ENCODE results near the gene NINJ2. TPM values are rescaled to one million over a fixed set of nuclear protein-coding genes. Genes with fewer than 3 reads are reported as not detected.
A peak's percentile ranks its signal among the peaks of the same experiment; 100 is the strongest.

The NINJ2 gene
- total and polyA plus RNA-seq, 12 donors, result 1.9 to 25.7 (median 8.3) TPM

- H3K4me1 ChIP-seq, result peaks cover 0 to 79% (median 30%) of the 10 kb centered on the region in 9 donors
- peak overlapping the region in 6 of 10 donors; percentile 47 to 100 (median 54) for H3K27ac ChIP-seq
- no peak overlapping the region for H3K4me3 ChIP-seq
- TF ChIP-seq CTCF (IDR thresholded peaks at IDR 0.05), result no peak
- no peaks in the 10 kb centered on the region for H3K9me3 ChIP-seq
- ATAC-seq, result no peak
- no peaks in the 10 kb centered on the region for H3K27me3 ChIP-seq
- intact Hi-C loops (cut with DNase I), result no loop called here
- WGBS, 2 donors, result 87 to 89% methylated on average over 5 of the region's 5 CpGs
- no peak for DNase-seq
- no peaks in the 10 kb centered on the region for H3K36me3 ChIP-seq
Measured at GRCh38 chr12:639566-639965, 23.7 kb downstream of the NINJ2 start.

GRCh38 chr12:638953-639557 lies 24.2 kb downstream of the NINJ2 start:
- TF ChIP-seq CTCF (IDR thresholded peaks at IDR 0.05), result no peak
- DNase-seq, result no peak
- H3K36me3 ChIP-seq, result no peaks in the 10 kb centered on the region
- peak overlapping the region in 6 of 10 donors; percentile 47 to 100 (median 54) for H3K27ac ChIP-seq
- peaks cover 0 to 74% (median 25%) of the 10 kb centered on the region in 9 donors for H3K4me1 ChIP-seq
- H3K27me3 ChIP-seq, result no peaks in the 10 kb centered on the region
- no peak for ATAC-seq
- no peaks in the 10 kb centered on the region for H3K9me3 ChIP-seq
- WGBS, 2 donors, result 49 to 66% methylated on average over 3 of the region's 3 CpGs
- intact Hi-C loops (cut with DNase I), result no loop called here
- no peak overlapping the region for H3K4me3 ChIP-seq

- H3K4me1 ChIP-seq, result peaks cover 5 to 77% (median 31%) of the 10 kb centered on the region in 9 donors
- no peak for TF ChIP-seq CTCF (IDR thresholded peaks at IDR 0.05)
- intact Hi-C loops (cut with DNase I), result no loop called here
Measured at GRCh38 chr12:636632-637031, 26.6 kb downstream of the NINJ2 start.

GRCh38 chr12:633731-634130 lies 29.5 kb downstream of the NINJ2 start:
- no peak for TF ChIP-seq CTCF (IDR thresholded peaks at IDR 0.05)
- Histone ChIP-seq H3K27ac (peak overlapping the region in 9 of 10 donors; percentile 81 to 95 (median 87)), H3K4me1 (peaks cover 7 to 76% (median 44%) of the 10 kb centered on the region in 9 donors), H3K9me3 (no peaks in the 10 kb centered on the region), H3K36me3 (no peaks in the 10 kb centered on the region), H3K27me3 (no peaks in the 10 kb centered on the region), H3K4me3 (no peak overlapping the region)
- ATAC-seq, result no peak
- no peak for DNase-seq
- intact Hi-C loops (cut with DNase I), result no loop called here
- 66 to 80% methylated on average over 2 of the region's 2 CpGs for WGBS, 2 donors

More at GRCh38 chr12:636632-637031, 26.6 kb downstream of the NINJ2 start:
- no peaks in the 10 kb centered on the region for H3K9me3 ChIP-seq
- H3K4me3 ChIP-seq, result no peak overlapping the region
- DNase-seq (no peak), ATAC-seq (no peak)
- peak overlapping the region in 3 of 10 donors; percentile 6 to 81 (median 40) for H3K27ac ChIP-seq
- H3K27me3 ChIP-seq, result no peaks in the 10 kb centered on the region
- WGBS, 2 donors, result 85 to 91% methylated on average over 4 of the region's 4 CpGs
- no peaks in the 10 kb centered on the region for H3K36me3 ChIP-seq
